Measurements from ENCODE around the gene SLC25A46.
"Not testable (repeated sequence)": the region's sequence is repeated elsewhere in the genome, so short reads cannot be mapped to it uniquely, and the experiment has no call there.

The SLC25A46 gene

DNA sequence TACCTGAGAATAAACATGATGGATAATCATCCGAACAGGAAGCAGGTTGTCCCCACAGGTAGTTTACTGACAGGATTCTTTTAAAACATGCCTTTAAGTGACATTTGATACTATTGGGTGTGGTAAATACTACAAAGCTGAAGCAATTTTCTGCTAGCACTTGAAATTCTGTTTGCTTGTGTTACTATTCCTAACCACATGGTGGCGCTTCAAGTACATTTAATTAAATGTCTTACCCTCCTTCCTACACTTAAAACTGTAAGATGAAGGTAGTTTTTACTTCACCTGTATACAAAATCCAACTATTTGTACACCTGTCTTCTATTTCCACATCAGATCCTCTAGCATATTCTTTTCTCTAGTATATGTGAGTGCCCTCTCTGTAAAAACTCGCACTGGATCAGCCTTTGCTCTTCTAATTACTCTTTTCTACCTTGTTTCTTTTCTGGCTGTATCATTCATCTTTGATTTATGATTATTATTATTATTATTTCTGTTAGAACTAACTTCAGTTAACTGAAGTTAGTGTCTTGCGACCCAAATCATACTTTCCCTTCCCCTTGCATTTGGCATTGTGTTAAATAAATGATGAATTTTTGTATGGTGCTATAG is 18.4 kb downstream of the SLC25A46 start:
- no peak for DNase-seq

DNA sequence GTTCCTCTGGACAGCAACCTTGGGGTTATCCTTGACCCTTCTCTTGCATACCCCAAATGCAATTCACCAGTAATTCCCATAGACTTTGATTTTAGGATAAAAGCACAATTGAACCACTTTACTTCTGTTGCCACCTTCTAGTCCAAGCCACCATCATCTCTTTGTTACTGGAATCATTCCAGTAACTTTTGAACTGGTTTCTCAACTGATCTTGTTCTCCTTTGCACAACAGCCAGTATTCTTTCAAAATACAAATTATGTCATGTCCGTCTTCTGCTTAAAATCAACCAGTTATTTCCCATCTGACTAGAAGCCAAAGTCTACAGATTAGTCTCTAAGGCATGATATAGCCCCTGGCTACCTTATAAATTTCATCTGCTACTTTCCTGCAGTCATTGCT is 21.4 kb downstream of the SLC25A46 start:
- no peak for DNase-seq

DNA sequence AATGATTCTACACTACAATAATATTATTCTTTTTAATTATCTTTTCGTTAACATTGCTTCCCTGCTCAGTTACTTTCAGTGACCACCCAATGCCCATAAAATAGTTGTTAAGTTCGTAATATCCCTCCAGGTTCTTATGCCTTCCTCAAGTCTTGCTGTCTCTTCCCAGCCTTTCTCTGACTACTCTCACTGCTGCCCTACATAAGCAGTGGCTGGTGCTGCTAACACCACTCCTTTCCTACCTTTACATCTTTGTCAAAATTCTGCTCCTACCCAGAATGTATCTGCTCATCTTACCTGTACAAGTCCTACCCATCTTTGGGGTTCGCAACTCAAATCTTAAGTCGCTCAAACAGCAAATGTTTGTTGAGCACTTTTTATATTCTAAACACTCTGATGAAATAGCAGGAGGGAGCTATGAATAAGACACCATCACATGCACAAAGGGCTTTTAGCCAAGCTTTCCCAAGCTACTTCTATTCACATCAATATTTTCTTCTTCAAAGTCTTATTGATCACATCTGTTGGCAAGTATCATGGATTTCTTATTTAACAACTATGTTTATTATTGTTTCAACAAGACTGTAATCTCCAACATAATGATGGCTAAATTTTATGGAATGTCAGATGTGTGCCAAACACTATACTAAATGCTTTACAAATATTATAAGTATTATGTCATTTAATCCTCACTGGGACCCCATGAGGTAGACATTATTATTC is 29.5 kb downstream of the SLC25A46 start:
- DNase-seq, result no peak

DNA sequence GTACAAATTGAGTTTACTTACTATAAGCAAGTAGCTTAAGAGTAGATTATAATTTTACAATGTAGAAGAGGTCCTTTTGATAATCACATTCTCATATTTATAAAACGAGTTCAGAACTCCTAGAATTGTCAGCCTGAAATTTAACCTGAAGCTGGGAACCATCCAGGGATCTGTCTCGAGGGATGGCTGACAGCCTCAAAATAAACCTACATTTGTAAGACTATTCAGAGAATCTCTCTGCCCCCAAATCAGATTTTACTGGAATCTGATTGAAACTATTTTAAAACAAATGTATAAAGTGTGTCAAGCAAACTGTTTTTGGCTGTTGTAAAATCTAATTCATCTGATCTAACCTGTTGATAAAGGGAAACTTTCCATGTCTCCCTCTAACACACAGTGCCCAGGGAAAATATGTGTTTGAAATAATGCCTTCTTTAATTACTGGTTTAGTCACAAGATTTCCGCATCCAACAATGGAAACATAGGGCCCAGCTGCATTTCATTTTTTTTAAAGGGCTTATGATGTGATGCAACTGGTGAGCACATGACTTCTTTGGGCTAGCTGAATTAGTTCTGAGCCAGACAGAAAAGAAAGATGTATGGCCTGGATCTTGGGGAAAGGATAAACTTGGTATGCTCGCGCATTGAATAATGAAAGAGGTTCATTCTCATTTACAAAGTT is 30.3 kb downstream of the SLC25A46 start:
- peak; percentile 48 for DNase-seq

DNA sequence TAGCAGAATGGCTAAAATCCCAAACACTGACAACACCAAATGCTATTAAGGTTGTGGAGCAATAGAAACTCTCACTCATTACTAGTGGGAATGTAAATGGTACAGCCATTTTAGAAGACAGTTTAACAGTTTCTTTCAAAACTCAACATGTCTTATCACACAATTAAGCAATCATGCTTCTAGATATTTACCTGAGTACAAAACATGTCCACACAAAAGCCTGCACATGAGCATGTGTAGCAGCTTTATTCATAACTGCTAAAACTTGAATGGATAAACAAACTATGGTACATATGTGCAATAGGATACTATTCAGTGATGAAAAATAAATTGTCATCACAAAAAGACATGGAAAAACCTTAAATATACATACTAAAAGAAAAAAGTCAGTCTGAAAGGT is 31.5 kb downstream of the SLC25A46 start:
- no peak for DNase-seq

DNA sequence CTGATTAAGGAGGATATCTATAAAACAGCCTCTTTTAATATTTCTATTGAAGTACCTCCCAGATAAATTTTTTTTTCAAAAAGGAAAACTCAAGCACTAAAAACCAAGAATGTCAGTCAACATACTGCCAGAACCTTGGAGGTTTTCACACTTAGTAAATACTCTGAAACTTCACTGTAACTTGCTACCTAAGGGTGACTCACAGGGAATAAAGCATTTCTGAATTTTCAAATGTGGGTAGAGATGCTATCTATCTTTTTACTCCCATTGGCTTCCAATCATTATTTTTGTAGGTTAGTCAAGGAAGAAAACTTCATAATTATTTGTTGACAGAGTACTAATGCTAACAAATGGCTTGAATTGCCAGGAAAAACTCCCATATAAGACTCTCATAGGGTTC is 46.1 kb downstream of the SLC25A46 start:
- DNase-seq, result no peak

DNA sequence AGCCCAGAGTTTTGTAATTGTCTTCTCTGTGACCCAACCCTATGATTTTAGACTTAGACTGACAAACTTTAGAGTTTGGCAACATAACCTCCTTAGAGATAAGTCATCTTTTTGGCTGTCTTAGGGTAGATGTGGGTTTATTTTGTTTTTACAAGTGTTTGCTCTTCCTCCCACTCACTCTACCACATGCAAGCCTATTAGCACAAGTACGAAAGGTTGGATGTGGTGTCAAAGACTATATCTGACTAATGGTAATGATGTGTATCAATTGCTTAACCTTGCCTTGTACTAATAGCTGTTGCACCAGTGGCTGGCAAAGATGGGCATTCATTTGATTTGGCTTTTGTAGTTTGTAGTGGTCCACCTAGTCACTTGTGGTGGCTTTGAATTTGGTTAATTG is 46.5 kb downstream of the SLC25A46 start:
- DNase-seq, result no peak

DNA sequence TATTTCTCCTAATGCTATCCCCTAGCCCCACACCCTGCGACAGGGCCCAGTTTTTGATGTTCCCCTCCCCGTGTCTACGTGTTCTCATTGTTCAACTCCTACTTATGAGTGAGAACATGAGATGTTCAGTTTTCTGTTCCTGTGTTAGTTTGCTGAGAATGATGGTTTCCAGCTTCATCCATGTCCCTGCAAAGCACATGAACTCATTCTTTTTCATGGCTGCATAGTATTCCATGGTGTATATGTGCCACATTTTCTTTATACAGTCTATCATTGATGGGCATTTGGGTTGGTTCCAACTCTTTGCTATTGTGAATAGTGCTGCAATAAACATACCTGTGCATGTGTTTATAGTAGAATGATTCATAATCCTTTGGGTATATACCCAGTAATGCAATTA is 49.2 kb downstream of the SLC25A46 start:
- DNase-seq, result not testable (repeated sequence)

DNA sequence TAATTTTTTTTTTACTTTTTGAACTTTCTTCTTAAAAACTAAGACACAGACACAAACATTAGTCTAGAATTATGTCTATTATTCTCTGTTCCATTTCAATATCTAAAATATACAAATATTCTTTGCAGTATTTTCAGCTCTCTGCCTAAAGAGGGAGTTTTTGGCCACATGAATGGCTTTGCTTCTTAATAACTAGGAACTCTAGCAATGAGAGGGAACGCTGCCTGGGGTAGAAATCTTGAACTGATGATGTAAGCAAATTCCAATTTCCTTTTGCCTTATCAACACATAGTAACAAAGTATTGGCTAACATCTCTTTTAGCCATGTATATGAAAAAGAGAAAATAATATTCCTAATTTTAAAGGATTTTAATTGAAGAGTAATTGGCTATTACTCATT is 51.9 kb downstream of the SLC25A46 start:
- DNase-seq, result peak; percentile 32

DNA sequence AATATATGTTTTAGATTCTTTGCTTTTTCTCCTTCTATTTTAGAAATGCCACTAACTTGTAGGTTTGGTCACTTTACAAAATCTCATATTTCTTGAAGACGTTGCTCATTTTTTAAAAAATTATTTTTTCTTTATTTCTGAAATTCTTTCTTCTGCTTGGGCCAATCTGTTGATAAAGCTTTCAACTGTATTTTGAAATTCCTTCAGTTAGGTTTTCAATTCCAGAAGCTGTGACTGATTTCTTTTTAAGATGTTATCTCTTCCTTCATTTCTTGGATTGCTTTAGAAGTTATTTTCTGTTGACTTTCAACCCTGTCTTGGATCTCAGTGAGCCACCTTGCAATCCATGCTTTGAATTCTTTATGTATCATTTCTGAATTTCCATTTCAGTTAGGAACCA is 64.2 kb downstream of the SLC25A46 start:
- no peak for DNase-seq

DNA sequence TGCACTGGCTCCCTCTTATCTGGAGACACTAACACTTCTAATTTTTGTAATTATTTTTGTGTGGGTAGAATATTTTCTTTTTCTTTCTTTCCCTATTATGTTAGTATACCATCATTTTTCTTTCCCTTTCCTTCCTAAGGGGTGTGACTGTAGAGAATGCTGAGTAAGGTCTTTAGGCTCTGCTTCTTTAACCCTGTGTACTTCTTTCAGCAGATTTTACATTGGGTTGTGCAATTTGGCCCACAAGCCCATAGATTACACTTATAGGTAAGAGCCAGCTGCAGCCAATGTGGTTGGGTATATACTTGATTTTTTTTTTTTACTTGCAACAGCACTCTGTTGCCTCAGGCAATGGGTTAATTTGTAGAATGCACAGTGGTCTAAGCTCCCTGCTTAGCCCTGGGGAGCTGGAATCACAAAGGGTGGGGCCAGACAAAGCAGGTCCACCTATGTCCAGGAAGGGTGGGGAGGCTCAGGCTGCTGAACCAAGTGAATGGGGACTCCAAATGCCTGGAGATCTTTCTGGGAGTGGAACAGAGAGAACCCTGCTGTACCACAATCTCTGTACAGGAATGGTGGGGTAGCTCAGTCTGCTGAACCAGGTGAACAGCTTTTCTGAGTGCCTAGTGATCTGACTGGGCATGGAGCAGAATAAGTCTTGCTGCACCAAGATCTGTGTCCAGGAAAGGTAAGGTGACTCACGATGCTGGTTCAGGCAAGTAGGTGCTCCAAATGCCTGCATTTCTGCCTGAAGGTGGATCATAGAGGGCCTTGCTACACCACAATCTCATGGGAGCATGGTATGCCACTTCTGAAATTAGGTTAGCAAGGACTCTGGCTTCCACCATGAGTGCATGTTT is 64.9 kb downstream of the SLC25A46 start:
- no peak for DNase-seq

DNA sequence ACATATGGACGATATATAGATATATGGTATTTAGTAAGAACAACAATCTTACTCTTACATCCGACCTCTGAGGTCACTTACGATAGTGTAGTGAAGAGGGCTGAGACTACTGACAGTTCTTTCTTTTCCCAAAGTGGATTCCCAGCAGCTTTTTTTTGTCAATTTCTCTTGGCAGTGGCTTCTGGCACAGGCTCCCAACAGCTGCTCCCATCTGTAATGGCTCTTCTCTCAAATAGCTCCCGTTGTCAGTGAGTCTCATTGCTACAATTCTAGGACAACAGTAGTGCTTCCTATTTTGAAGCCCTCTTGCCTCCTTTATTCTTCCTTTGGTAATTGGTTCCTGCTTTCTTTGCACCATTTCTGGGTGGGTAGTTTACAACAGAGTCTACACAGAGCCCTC is 68.4 kb downstream of the SLC25A46 start:
- DNase-seq, result no peak

DNA sequence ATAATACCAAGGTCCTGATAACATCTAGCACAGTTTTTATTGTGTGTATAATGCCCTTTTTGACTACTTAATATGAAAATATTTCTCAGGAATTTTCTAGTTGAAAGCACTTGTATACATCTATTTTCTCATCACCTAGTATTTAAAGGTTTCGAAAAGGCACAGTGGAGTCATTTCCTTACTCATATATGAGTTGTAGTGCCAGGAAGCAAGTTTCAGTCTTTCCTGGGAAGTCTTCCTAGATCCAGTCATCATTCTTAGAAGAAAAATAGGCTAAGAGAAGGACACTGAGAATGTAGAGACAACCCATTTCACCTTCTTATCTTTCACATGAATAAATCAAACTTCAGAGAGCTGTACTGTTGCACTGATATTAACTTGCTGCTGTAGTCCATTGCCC is 70.2 kb downstream of the SLC25A46 start:
- no peak for DNase-seq
